GM18868 (cell line): ENCODE measurements around the gene EML6.
A peak's percentile ranks its signal among the peaks of the same experiment; 100 is the strongest.
"Not testable (repeated sequence)": the region's sequence is repeated elsewhere in the genome, so short reads cannot be mapped to it uniquely, and the experiment has no call there.

Experiments used
- ATAC-seq: cut with Tn5 transposase; IDR thresholded peaks from one replicate; pipeline ENCODE4 v1.9.1; 2021; ENCODE audit warnings: mild to moderate bottlenecking, moderate library complexity; ENCODE audit not compliant: unreplicated experiment

The EML6 gene

GRCh38 chr2:54839461-54840255 lies 116.2 kb downstream of the EML6 start:
- no peak for ATAC-seq

- no peak for ATAC-seq
Observed at GRCh38 chr2:54840559-54841468, 117.4 kb downstream of the EML6 start.

- not testable (repeated sequence) for ATAC-seq
Observed at GRCh38 chr2:54841500-54841899, 118.0 kb downstream of the EML6 start.

- ATAC-seq: peak; percentile 62
Observed at GRCh38 chr2:54845094-54845493, 121.6 kb downstream of the EML6 start.

GRCh38 chr2:54845514-54845913 lies 122.1 kb downstream of the EML6 start:
- ATAC-seq: peak; percentile 90

GRCh38 chr2:54850171-54851122 lies 127.0 kb downstream of the EML6 start:
- ATAC-seq: no peak

GRCh38 chr2:54853616-54854310 lies 130.3 kb downstream of the EML6 start:
- ATAC-seq: no peak

- no peak for ATAC-seq
Observed at GRCh38 chr2:54855434-54855833, 132.0 kb downstream of the EML6 start.

GRCh38 chr2:54858021-54858681 lies 134.7 kb downstream of the EML6 start:
- no peak for ATAC-seq

- ATAC-seq: no peak
Observed at GRCh38 chr2:54859416-54859815, 136.0 kb downstream of the EML6 start.

GRCh38 chr2:54859997-54860701 lies 136.7 kb downstream of the EML6 start:
- ATAC-seq: no peak

GRCh38 chr2:54862229-54862628 lies 138.8 kb downstream of the EML6 start:
- ATAC-seq: no peak

- no peak for ATAC-seq
Observed at GRCh38 chr2:54862742-54863141, 139.3 kb downstream of the EML6 start.

GRCh38 chr2:54863660-54864059 lies 140.2 kb downstream of the EML6 start:
- ATAC-seq: no peak

- no peak for ATAC-seq
Observed at GRCh38 chr2:54864096-54864495, 140.6 kb downstream of the EML6 start.

- no peak for ATAC-seq
Observed at GRCh38 chr2:54864727-54865126, 141.3 kb downstream of the EML6 start.

- no peak for ATAC-seq
Observed at GRCh38 chr2:54866179-54866578, 142.7 kb downstream of the EML6 start.

GRCh38 chr2:54866868-54867267 lies 143.4 kb downstream of the EML6 start:
- peak; percentile 92 for ATAC-seq

- peak; percentile 76 for ATAC-seq
Observed at GRCh38 chr2:54867457-54867856, 144.0 kb downstream of the EML6 start.
